ENCODE data around the gene RIN1. TPM values are rescaled to one million over a fixed set of nuclear protein-coding genes. Genes with fewer than 3 reads are reported as not detected.

Gene RIN1
- total and polyA plus RNA-seq, 9 of the 15 experiments (the other 6 are each of a cell fraction or from before 2014, with no cell fraction given): 0.01 to 1.2 (median 0.45) TPM; not detected in 1

- TF ChIP-seq CHD4 (IDR thresholded peaks at IDR 0.05; ENCODE audit: insufficient read depth, insufficient replicate concordance, low read depth, low read length, poor library complexity, severe bottlenecking) (no peak), FOXJ2 (tag; IDR thresholded peaks at IDR 0.05) (peak; percentile 52; the same call in 1 of the 2 replicates), BRD9 (IDR thresholded peaks at IDR 0.05; ENCODE audit: low read depth, partially characterized antibody) (no peak), JUN (IDR thresholded peaks at IDR 0.05; ENCODE audit: borderline replicate concordance, low read depth, low read length) (peak; percentile 47; the same call in 1 of the 2 replicates), JUN (CRISPR knock-in tag; IDR thresholded peaks at IDR 0.05; ENCODE audit: borderline replicate concordance) (no peak), FOXA1 (IDR thresholded peaks at IDR 0.05; ENCODE audit: borderline replicate concordance) (no peak), FOXK2 (conservative IDR thresholded peaks at IDR 0.05 in 1 of 2, IDR thresholded peaks at IDR 0.05 in 1 of 2; ENCODE audit: low read depth in 2 of 2) (peak; percentile 78 to 79), E2F6 (IDR thresholded peaks at IDR 0.05; ENCODE audit: borderline replicate concordance in 1 of 2, extremely low read depth in 1 of 2, insufficient read depth in 1 of 2, insufficient read length in 1 of 2, low read depth in 1 of 2, low read length in 1 of 2, poor library complexity in 1 of 2, severe bottlenecking in 1 of 2) (peak; percentile 36 to 46), ZFP30 (CRISPR knock-in tag; IDR thresholded peaks at IDR 0.05; ENCODE audit: borderline replicate concordance) (no peak), COPS2 (conservative IDR thresholded peaks at IDR 0.05) (no peak), RB1 (IDR thresholded peaks at IDR 0.05; ENCODE audit: low read depth) (peak; percentile 93), MAX (CRISPR knock-in tag; IDR thresholded peaks at IDR 0.05) (peak; percentile 69; the same call in 1 of the 2 replicates), NKRF (IDR thresholded peaks at IDR 0.05; ENCODE audit: borderline replicate concordance) (no peak), HSF4 (CRISPR knock-in tag; IDR thresholded peaks at IDR 0.05; ENCODE audit: borderline replicate concordance) (no peak), SMAD3 (CRISPR knock-in tag; conservative IDR thresholded peaks at IDR 0.05) (no peak), EP400 (IDR thresholded peaks at IDR 0.05) (peak; percentile 96), SUPT5H (IDR thresholded peaks at IDR 0.05) (peak; percentile 90), BRCA1 (IDR thresholded peaks at IDR 0.05) (no peak), BRCA1 (CRISPR knock-in tag; IDR thresholded peaks at IDR 0.05) (no peak), GTF2E2 (tag; IDR thresholded peaks at IDR 0.05) (0 out of 2 replicates have a peak, but pooled peaks have one; percentile 66), ATF4 (CRISPR knock-in tag; IDR thresholded peaks at IDR 0.05) (peak; percentile 5; the same call in 1 of the 2 replicates), CREB1 (IDR thresholded peaks at IDR 0.05) (peak; percentile 88), CREB1 (CRISPR knock-in tag; IDR thresholded peaks at IDR 0.05) (peak; percentile 89)
Observed at GRCh38 chr11:66288671-66289547, 47.3 kb downstream of the RIN1 start, which contains the start of gene YIF1A (continued).

Measured in K562 (cell line).